Naive B cell (primary cell): ENCODE data around the gene CDK5RAP3. TPM values are rescaled to one million over a fixed set of nuclear protein-coding genes. Genes with fewer than 3 reads are reported as not detected.

Source experiments
- ATAC-seq, 2 donors: fragments of 150-1000 bp; cut with Tn5 transposase; 2 replicates each; pipeline ENCODE4 v1.10.0; 2021; ENCODE audit warnings: low read depth in 2 of 2, mild to moderate bottlenecking in 2 of 2, moderate library complexity in 2 of 2
- DNase-seq: peaks from one replicate; pipeline ENCODE4 v3.0.0; 2022
- H3K27ac Mint-ChIP-seq, 6 donors: one replicate each; pipeline ENCODE4 v1.8.0; 2020 to 2022; ENCODE audit warnings: mild to moderate bottlenecking in 6 of 6, mixed read lengths in 6 of 6, moderate library complexity in 5 of 6, inconsistent platforms in 2 of 6
- H3K27me3 Mint-ChIP-seq, 3 donors: one replicate each; pipeline ENCODE4 v1.8.0; 2021 to 2022; ENCODE audit warnings: mixed read lengths in 3 of 3, mild to moderate bottlenecking in 1 of 3
- H3K36me3 Mint-ChIP-seq, 2 donors: one replicate each; pipeline ENCODE4 v1.8.0; 2020 to 2022; ENCODE audit warnings: mixed read lengths in 2 of 2, inconsistent platforms in 1 of 2, mild to moderate bottlenecking in 1 of 2
- H3K4me1 Mint-ChIP-seq, 3 donors: one replicate each; pipeline ENCODE4 v1.8.0; 2020 to 2022; ENCODE audit warnings: mixed read lengths in 3 of 3, inconsistent platforms in 1 of 3, mild to moderate bottlenecking in 1 of 3, moderate library complexity in 1 of 3
- H3K4me3 Mint-ChIP-seq, 8 donors: one replicate each; pipeline ENCODE4 v1.8.0; 2020 to 2022; ENCODE audit warnings: mild to moderate bottlenecking in 8 of 8, mixed read lengths in 8 of 8, moderate library complexity in 8 of 8, inconsistent platforms in 2 of 8
- H3K9me3 Mint-ChIP-seq, 7 donors: one replicate each; pipeline ENCODE4 v1.8.0; 2020 to 2022; ENCODE audit warnings: mixed read lengths in 7 of 7, mild to moderate bottlenecking in 5 of 7, inconsistent platforms in 2 of 7, moderate library complexity in 1 of 7
- polyA plus RNA-seq, 6 donors: library from polyadenylated mRNA; unstranded; fragments of 300-500 nt; fragmentation: Illumina TruSeq; gene quantifications; one replicate each; pipeline ENCODE4 v1.2.3, GENCODE V29; 2021; ENCODE audit warnings: low read depth in 6 of 6

Gene CDK5RAP3
- polyA plus RNA-seq, 6 donors from 2014 or later = 69.7 to 87.5 (median 84.0) TPM

GRCh38 chr17:47941246-47942095 is 29.4 kb upstream of the CDK5RAP3 start, which contains the start of gene PNPO:
Gene PNPO (plus strand): TSS chr17:47941571. CDS start chr17:47941676, 105 bp downstream.
- peaks cover 0 to 4% (median 0%) of the 10 kb centered on the region in 7 donors for H3K9me3 Mint-ChIP-seq
- DNase-seq (peak; percentile 94), ATAC-seq (peak; percentile 98 to 99)
- peak within 1 kb of the TSS; percentile 77 to 95 (median 90) for H3K4me3 Mint-ChIP-seq
- H3K27ac Mint-ChIP-seq = peak within 1 kb of the TSS; percentile 87 to 98 (median 95)
- peaks cover 0 to 10% of the 10 kb centered on the region in 2 donors for H3K36me3 Mint-ChIP-seq
- no peaks in the 10 kb centered on the region for H3K27me3 Mint-ChIP-seq
- peaks cover 33 to 48% (median 37%) of the 10 kb centered on the region in 3 donors for H3K4me1 Mint-ChIP-seq

- no peak for ATAC-seq
- H3K27me3 Mint-ChIP-seq = no peaks in the 10 kb centered on the region
- no peak for DNase-seq
- H3K4me1 Mint-ChIP-seq = peaks cover 30 to 52% (median 34%) of the 10 kb centered on the region in 3 donors
- peaks cover 0 to 4% (median 0%) of the 10 kb centered on the region in 7 donors for H3K9me3 Mint-ChIP-seq
- H3K27ac Mint-ChIP-seq = peak overlapping the region; percentile 26 to 95 (median 90)
- H3K36me3 Mint-ChIP-seq = peaks cover 5 to 10% of the 10 kb centered on the region in 2 donors
- peak overlapping the region; percentile 77 to 95 (median 90) for H3K4me3 Mint-ChIP-seq
Measured at GRCh38 chr17:47942096-47942510, 28.8 kb upstream of the CDK5RAP3 start.

- ATAC-seq (no peak), DNase-seq (no peak)
- Mint-ChIP-seq H3K27ac (peak overlapping the region in 1 of 6 donors; percentile 87), H3K4me3 (peak overlapping the region; percentile 82 to 95 (median 90)), H3K27me3 (no peaks in the 10 kb centered on the region), H3K4me1 (peaks cover 29 to 54% (median 34%) of the 10 kb centered on the region in 3 donors), H3K9me3 (peaks cover 0 to 4% (median 0%) of the 10 kb centered on the region in 7 donors), H3K36me3 (peaks cover 5 to 10% of the 10 kb centered on the region in 2 donors)
Measured at GRCh38 chr17:47942568-47942967, 28.3 kb upstream of the CDK5RAP3 start.

GRCh38 chr17:47945080-47945479 is 25.8 kb upstream of the CDK5RAP3 start:
- H3K4me3 Mint-ChIP-seq = peak overlapping the region in 1 of 8 donors; percentile 50
- ATAC-seq = no peak
- H3K27me3 Mint-ChIP-seq = no peaks in the 10 kb centered on the region
- H3K9me3 Mint-ChIP-seq = peaks cover 0 to 4% (median 0%) of the 10 kb centered on the region in 7 donors
- H3K36me3 Mint-ChIP-seq = peaks cover 5 to 10% of the 10 kb centered on the region in 2 donors
- peaks cover 44 to 69% (median 44%) of the 10 kb centered on the region in 3 donors for H3K4me1 Mint-ChIP-seq
- H3K27ac Mint-ChIP-seq = peak overlapping the region in 1 of 6 donors; percentile 18
- DNase-seq = no peak

- Mint-ChIP-seq H3K27me3 (no peaks in the 10 kb centered on the region), H3K4me3 (peak overlapping the region in 1 of 8 donors; percentile 50), H3K27ac (peak overlapping the region in 1 of 6 donors; percentile 60), H3K4me1 (peaks cover 40 to 64% (median 43%) of the 10 kb centered on the region in 3 donors), H3K36me3 (peaks cover 5 to 10% of the 10 kb centered on the region in 2 donors), H3K9me3 (peaks cover 0 to 4% (median 0%) of the 10 kb centered on the region in 7 donors)
- ATAC-seq = no peak
- no peak for DNase-seq
Measured at GRCh38 chr17:47945529-47946508, 25.1 kb upstream of the CDK5RAP3 start.

- DNase-seq = no peak
- Mint-ChIP-seq H3K27ac (no peak overlapping the region), H3K9me3 (no peaks in the 10 kb centered on the region), H3K27me3 (no peaks in the 10 kb centered on the region), H3K4me1 (peaks cover 34 to 58% (median 36%) of the 10 kb centered on the region in 3 donors), H3K36me3 (peaks cover 5 to 10% of the 10 kb centered on the region in 2 donors), H3K4me3 (peak overlapping the region in 1 of 8 donors; percentile 66)
- ATAC-seq = no peak
Measured at GRCh38 chr17:47946516-47946915, 24.4 kb upstream of the CDK5RAP3 start.

GRCh38 chr17:47946929-47947397 is 23.9 kb upstream of the CDK5RAP3 start:
- peaks cover 5 to 10% of the 10 kb centered on the region in 2 donors for H3K36me3 Mint-ChIP-seq
- peak overlapping the region in 2 of 8 donors; percentile 5 to 66 for H3K4me3 Mint-ChIP-seq
- H3K4me1 Mint-ChIP-seq = peaks cover 32 to 54% (median 33%) of the 10 kb centered on the region in 3 donors
- H3K27me3 Mint-ChIP-seq = no peaks in the 10 kb centered on the region
- ATAC-seq (peak; percentile 72 to 86), DNase-seq (peak; percentile 49)
- H3K9me3 Mint-ChIP-seq = no peaks in the 10 kb centered on the region
- H3K27ac Mint-ChIP-seq = peak overlapping the region in 1 of 6 donors; percentile 59

DNA sequence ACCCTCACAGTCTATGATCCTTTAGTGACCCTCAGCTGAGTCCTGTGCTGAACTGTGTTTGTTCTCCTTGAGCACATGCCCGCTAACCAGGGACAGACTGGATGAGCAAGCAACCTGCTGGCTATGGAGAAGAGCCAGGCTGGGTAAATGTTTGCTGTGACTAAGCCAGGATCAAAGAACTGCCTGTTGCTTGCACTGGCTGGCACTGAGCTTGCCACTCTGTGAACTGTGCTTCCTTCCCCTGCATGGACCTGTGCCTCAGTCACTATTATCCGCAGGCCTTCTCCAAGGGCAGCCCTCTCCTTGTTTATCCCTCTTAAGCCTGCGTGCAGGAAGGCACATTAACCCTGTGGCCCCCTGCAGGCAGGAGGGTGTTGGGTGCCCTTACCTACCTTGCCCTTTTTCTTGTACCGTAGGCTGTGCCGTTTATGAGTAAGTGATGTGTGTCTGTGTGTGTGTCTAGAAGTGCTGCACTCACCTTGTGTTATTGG is 22.2 kb upstream of the CDK5RAP3 start:
- no peaks in the 10 kb centered on the region for H3K27me3 Mint-ChIP-seq
- ATAC-seq (no peak), DNase-seq (no peak)
- peak overlapping the region in 2 of 6 donors; percentile 17 to 60 for H3K27ac Mint-ChIP-seq
- H3K4me1 Mint-ChIP-seq = peaks cover 22 to 43% (median 28%) of the 10 kb centered on the region in 3 donors
- no peaks in the 10 kb centered on the region for H3K9me3 Mint-ChIP-seq
- H3K36me3 Mint-ChIP-seq = peaks cover 5 to 10% of the 10 kb centered on the region in 2 donors
- peak overlapping the region in 5 of 8 donors; percentile 49 to 91 (median 86) for H3K4me3 Mint-ChIP-seq

- peak overlapping the region in 4 of 6 donors; percentile 17 to 87 (median 60) for H3K27ac Mint-ChIP-seq
- ATAC-seq (peak; percentile 78 to 79), DNase-seq (peak; percentile 72)
- no peaks in the 10 kb centered on the region for H3K27me3 Mint-ChIP-seq
- no peaks in the 10 kb centered on the region for H3K9me3 Mint-ChIP-seq
- peaks cover 5 to 10% of the 10 kb centered on the region in 2 donors for H3K36me3 Mint-ChIP-seq
- H3K4me1 Mint-ChIP-seq = peaks cover 21 to 38% (median 28%) of the 10 kb centered on the region in 3 donors
- peak overlapping the region; percentile 25 to 91 (median 80) for H3K4me3 Mint-ChIP-seq
Measured at GRCh38 chr17:47949197-47949759, 21.6 kb upstream of the CDK5RAP3 start.

DNA sequence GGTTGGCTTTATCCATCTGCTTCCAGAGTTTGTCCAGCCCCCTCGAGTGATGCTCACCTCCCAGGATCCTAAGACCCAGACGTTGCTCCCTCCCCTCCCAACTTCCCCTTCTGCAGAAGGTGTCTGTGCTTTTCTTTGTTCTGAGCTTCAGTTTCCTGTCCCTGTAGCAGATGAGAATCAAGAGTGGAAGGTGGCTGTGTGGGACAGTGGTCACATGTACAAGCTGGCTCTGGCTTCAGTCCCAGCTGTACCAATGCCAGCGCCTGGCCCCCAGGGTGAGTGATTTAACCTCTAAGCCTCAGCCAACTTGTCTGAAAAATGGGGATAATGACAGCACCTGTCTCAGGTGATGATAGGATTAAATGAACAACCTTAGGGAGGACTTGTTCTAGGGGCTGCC is 21.0 kb upstream of the CDK5RAP3 start:
- peaks cover 21 to 31% (median 24%) of the 10 kb centered on the region in 3 donors for H3K4me1 Mint-ChIP-seq
- ATAC-seq (peak; percentile 23 to 44), DNase-seq (no peak)
- H3K4me3 Mint-ChIP-seq = peak overlapping the region in 3 of 8 donors; percentile 44 to 91 (median 75)
- no peaks in the 10 kb centered on the region for H3K9me3 Mint-ChIP-seq
- peaks cover 4 to 5% of the 10 kb centered on the region in 2 donors for H3K36me3 Mint-ChIP-seq
- H3K27me3 Mint-ChIP-seq = no peaks in the 10 kb centered on the region
- peak overlapping the region in 3 of 6 donors; percentile 17 to 87 (median 67) for H3K27ac Mint-ChIP-seq

DNA sequence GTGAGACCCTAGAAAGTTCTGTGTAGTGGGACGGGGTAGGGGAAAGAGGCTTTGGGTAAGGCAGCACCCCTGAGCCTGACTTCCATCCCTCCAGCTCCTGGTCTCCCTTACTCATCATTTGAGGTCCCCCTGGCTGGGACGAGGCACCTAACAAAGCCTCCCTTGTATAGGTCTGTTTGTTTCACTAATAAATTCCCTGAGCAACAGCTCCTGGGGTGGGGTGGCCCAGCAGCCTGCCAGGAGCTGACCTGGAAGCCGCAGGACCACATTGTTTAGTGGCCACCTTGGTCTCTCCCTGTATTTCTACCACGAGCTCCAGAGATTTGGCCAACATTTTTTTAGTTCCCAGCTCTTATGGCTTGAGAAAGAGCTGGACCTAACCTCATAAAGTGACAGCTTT is 20.5 kb upstream of the CDK5RAP3 start:
- peak overlapping the region in 1 of 8 donors; percentile 20 for H3K4me3 Mint-ChIP-seq

More for the DNA sequence above, 20.5 kb upstream of the CDK5RAP3 start:
- no peaks in the 10 kb centered on the region for H3K27me3 Mint-ChIP-seq
- no peaks in the 10 kb centered on the region for H3K9me3 Mint-ChIP-seq
- H3K36me3 Mint-ChIP-seq = peaks cover 0 to 5% of the 10 kb centered on the region in 2 donors
- no peak for DNase-seq
- no peak for ATAC-seq
- no peak overlapping the region for H3K27ac Mint-ChIP-seq
- H3K4me1 Mint-ChIP-seq = peaks cover 19 to 27% (median 21%) of the 10 kb centered on the region in 3 donors
